HG03342 (cell line): ENCODE data around the gene MUCL3.
"Not testable (repeated sequence)": the region's sequence is repeated elsewhere in the genome, so short reads cannot be mapped to it uniquely, and the experiment has no call there.

ENCODE experiments used
- ATAC-seq: cut with Tn5 transposase; IDR thresholded peaks from one replicate; pipeline ENCODE4 v1.9.1; 2021; ENCODE audit warnings: mild to moderate bottlenecking, moderate library complexity; ENCODE audit not compliant: unreplicated experiment

Gene MUCL3

GRCh38 chr6:30940361-30940986 is at the start of gene MUCL3:
Gene MUCL3, plus strand, starts transcription at chr6:30940973. Its CDS starts 27 bp downstream, at chr6:30941000.
- no peak for ATAC-seq

GRCh38 chr6:30891450-30891723 is 49.4 kb upstream of the MUCL3 start:
- ATAC-seq, result no peak

- no peak for ATAC-seq
These were observed 48.8 kb upstream of the MUCL3 start for GRCh38 chr6:30891816-30892538.

- ATAC-seq, result no peak
These were observed 47.7 kb upstream of the MUCL3 start for GRCh38 chr6:30893001-30893591.

- ATAC-seq, result no peak
These were observed 47.1 kb upstream of the MUCL3 start for GRCh38 chr6:30893666-30894065.

GRCh38 chr6:30894381-30894780 is 46.4 kb upstream of the MUCL3 start:
- ATAC-seq, result no peak

- no peak for ATAC-seq
These were observed 45.8 kb upstream of the MUCL3 start for GRCh38 chr6:30894935-30895334.

GRCh38 chr6:30895343-30895742 is 45.4 kb upstream of the MUCL3 start:
- no peak for ATAC-seq

- no peak for ATAC-seq
These were observed 44.2 kb upstream of the MUCL3 start for GRCh38 chr6:30896541-30896940.

- no peak for ATAC-seq
These were observed 42.9 kb upstream of the MUCL3 start for GRCh38 chr6:30897882-30898281.

GRCh38 chr6:30898750-30899360 is 41.9 kb upstream of the MUCL3 start:
- no peak for ATAC-seq

GRCh38 chr6:30900863-30901417 is 39.8 kb upstream of the MUCL3 start:
- ATAC-seq, result no peak

- ATAC-seq, result no peak
These were observed 39.3 kb upstream of the MUCL3 start for GRCh38 chr6:30901436-30901835.

GRCh38 chr6:30902196-30902595 is 38.6 kb upstream of the MUCL3 start:
- not testable (repeated sequence) for ATAC-seq

- no peak for ATAC-seq
These were observed 38.1 kb upstream of the MUCL3 start for GRCh38 chr6:30902709-30903108.

- ATAC-seq, result no peak
These were observed 37.5 kb upstream of the MUCL3 start for GRCh38 chr6:30903236-30903635.

GRCh38 chr6:30907290-30907757 is 33.4 kb upstream of the MUCL3 start:
- ATAC-seq, result not testable (repeated sequence)

GRCh38 chr6:30907758-30908591 is 32.8 kb upstream of the MUCL3 start, which contains the start of gene GTF2H4:
Gene GTF2H4, plus strand, starts transcription at chr6:30908207.
- ATAC-seq, result peak; percentile 93

GRCh38 chr6:30908700-30909099 is 32.1 kb upstream of the MUCL3 start:
- no peak for ATAC-seq

- ATAC-seq, result not testable (repeated sequence)
These were observed 30.3 kb upstream of the MUCL3 start for GRCh38 chr6:30910473-30910872.
